Measurements from ENCODE around the gene TRIOBP.

Gene TRIOBP

GRCh38 chr22:37669586-37669985, 27.3 kb upstream of the TRIOBP start:
- DNase-seq (ENCODE audit: low spot score) = no peak

- DNase-seq (ENCODE audit: low spot score) = no peak
These were observed 24.5 kb upstream of the TRIOBP start for GRCh38 chr22:37672206-37672919.

GRCh38 chr22:37672920-37673455, 23.9 kb upstream of the TRIOBP start:
- no peak for DNase-seq (ENCODE audit: low spot score)

- DNase-seq (ENCODE audit: low spot score) = no peak
These were observed 22.6 kb upstream of the TRIOBP start for GRCh38 chr22:37674248-37674647.

GRCh38 chr22:37674951-37675929, 21.6 kb upstream of the TRIOBP start, which contains the start of gene LGALS1:
LGALS1 (plus strand) TSS chr22:37675636; CDS start chr22:37675703, 67 bp downstream.
- peak; percentile 86 for DNase-seq (ENCODE audit: low spot score)

- no peak for DNase-seq (ENCODE audit: low spot score)
These were observed 20.7 kb upstream of the TRIOBP start for GRCh38 chr22:37675930-37676735.

- DNase-seq (ENCODE audit: low spot score) = peak; percentile 49
These were observed 19.9 kb upstream of the TRIOBP start for GRCh38 chr22:37676736-37677492.

- DNase-seq (ENCODE audit: low spot score) = no peak
These were observed 19.3 kb upstream of the TRIOBP start for GRCh38 chr22:37677493-37677974.

GRCh38 chr22:37678372-37678771, 18.5 kb upstream of the TRIOBP start:
- DNase-seq (ENCODE audit: low spot score) = no peak

- no peak for DNase-seq (ENCODE audit: low spot score)
These were observed 17.2 kb upstream of the TRIOBP start for GRCh38 chr22:37679670-37680069.

GRCh38 chr22:37680191-37680851, 16.5 kb upstream of the TRIOBP start:
- DNase-seq (ENCODE audit: low spot score) = no peak

GRCh38 chr22:37681001-37681424, 15.8 kb upstream of the TRIOBP start:
- no peak for DNase-seq (ENCODE audit: low spot score)

- DNase-seq (ENCODE audit: low spot score) = peak; percentile 81
These were observed 15.2 kb upstream of the TRIOBP start for GRCh38 chr22:37681556-37682049.

- DNase-seq (ENCODE audit: low spot score) = no peak
These were observed 11.8 kb upstream of the TRIOBP start for GRCh38 chr22:37684803-37685615.

GRCh38 chr22:37686002-37686982, 10.6 kb upstream of the TRIOBP start, which contains the start of gene NOL12:
NOL12 (plus strand) TSS chr22:37686343; CDS start chr22:37686393, 50 bp downstream.
- peak; percentile 93 for DNase-seq (ENCODE audit: low spot score)

GRCh38 chr22:37690407-37690806, 6.4 kb upstream of the TRIOBP start:
- DNase-seq (ENCODE audit: low spot score) = no peak

- no peak for DNase-seq (ENCODE audit: low spot score)
These were observed 5.8 kb upstream of the TRIOBP start for GRCh38 chr22:37690901-37691504.

Data from Ammon's horn (tissue), 1 donor.